Lung (tissue), 12 donors: ENCODE measurements around the gene C19orf12. TPM values are rescaled to one million over a fixed set of nuclear protein-coding genes. Genes with fewer than 3 reads are reported as not detected.

Source experiments
- ATAC-seq: fragments of 200-7000 bp; cut with Tn5 transposase; one replicate; pipeline ENCODE4 v1.9.1; 2020; ENCODE audit warnings: moderate number of reproducible peaks; ENCODE audit not compliant: insufficient read depth, low FRiP score
- DNase-seq, 3 donors: peaks; one replicate each; pipeline ENCODE4 v3.0.0-alpha.2; 2013 to 2017
- H3K27ac ChIP-seq, 2 donors: one replicate each; pipeline ENCODE4 v1.5.1; 2013; ENCODE audit warnings: mild to moderate bottlenecking in 2 of 2, moderate library complexity in 2 of 2, control low read depth in 1 of 2, inconsistent platforms in 1 of 2, low read depth in 1 of 2, low read length in 1 of 2
- H3K27me3 ChIP-seq, 3 donors: one replicate each; pipeline ENCODE4 v1.5.1; 2013; ENCODE audit warnings: low read length in 2 of 3; ENCODE audit not compliant: control insufficient read depth in 3 of 3, insufficient read depth in 3 of 3
- H3K36me3 ChIP-seq, 4 donors: one replicate each; pipeline ENCODE4 v1.5.1; 2013; ENCODE audit warnings: low read length in 4 of 4, mild to moderate bottlenecking in 1 of 4, moderate library complexity in 1 of 4; ENCODE audit not compliant: control insufficient read depth in 4 of 4, insufficient read depth in 4 of 4
- H3K4me1 ChIP-seq, 5 donors: one replicate each; pipeline ENCODE4 v1.5.1; 2013; ENCODE audit warnings: low read length in 5 of 5, mild to moderate bottlenecking in 2 of 5, moderate library complexity in 1 of 5; ENCODE audit not compliant: control insufficient read depth in 5 of 5, insufficient read depth in 5 of 5
- H3K4me3 ChIP-seq: one replicate; pipeline ENCODE4 v1.5.1; 2013; ENCODE audit warnings: mild to moderate bottlenecking, control low read depth, moderate library complexity
- H3K9ac ChIP-seq, 2 donors: one replicate each; pipeline ENCODE4 v1.5.1; 2013; ENCODE audit warnings: low read length in 2 of 2, control low read depth in 1 of 2; ENCODE audit not compliant: insufficient read depth in 1 of 2
- H3K9me3 ChIP-seq, 4 donors: one replicate each; pipeline ENCODE4 v1.5.1; 2013; ENCODE audit warnings: low read length in 3 of 4, mild to moderate bottlenecking in 1 of 4, moderate library complexity in 1 of 4; ENCODE audit not compliant: control insufficient read depth in 4 of 4, insufficient read depth in 3 of 4
- WGBS, 2 donors: extraction: QIAGEN DNeasy Blood & Tissue Kit; methylation state at CpG; one replicate each; pipeline ENCODE4 v1.1.7; 2013; 5-methylcytosine and 5-hydroxymethylcytosine counted together
- polyA plus RNA-seq, 2 donors: library from polyadenylated mRNA; stranded (reverse); fragments of 200-250 nt; gene quantifications; one replicate each; pipeline ENCODE4 v1.2.1, GENCODE V29; 2013
- total RNA-seq, 2 donors: library from RNA; depleted of rRNA in 1 of 2; stranded (reverse); fragments of >200 nt in 1 of 2; gene quantifications; one replicate each; pipeline ENCODE4 v1.2.1, GENCODE V29; 2014 to 2021
- TF ChIP-seq, protein P1 (sequence below): IDR thresholded peaks from 2 replicates; pipeline ENCODE4 v1.5.1; 2012; ENCODE audit warnings: mild to moderate bottlenecking; ENCODE audit errors: control extremely low read depth, extremely low read depth
- donor health status: control.
- donor health status: control.
- donor health status: Bipolar disorder and iron deficiency.
- donor health status: healthy.
- donor health status: DM: yes; HTN: yes; CAD: no.

The C19orf12 gene
- total and polyA plus RNA-seq, 4 donors, result 11.4 to 26.0 (median 17.7) TPM

DNA sequence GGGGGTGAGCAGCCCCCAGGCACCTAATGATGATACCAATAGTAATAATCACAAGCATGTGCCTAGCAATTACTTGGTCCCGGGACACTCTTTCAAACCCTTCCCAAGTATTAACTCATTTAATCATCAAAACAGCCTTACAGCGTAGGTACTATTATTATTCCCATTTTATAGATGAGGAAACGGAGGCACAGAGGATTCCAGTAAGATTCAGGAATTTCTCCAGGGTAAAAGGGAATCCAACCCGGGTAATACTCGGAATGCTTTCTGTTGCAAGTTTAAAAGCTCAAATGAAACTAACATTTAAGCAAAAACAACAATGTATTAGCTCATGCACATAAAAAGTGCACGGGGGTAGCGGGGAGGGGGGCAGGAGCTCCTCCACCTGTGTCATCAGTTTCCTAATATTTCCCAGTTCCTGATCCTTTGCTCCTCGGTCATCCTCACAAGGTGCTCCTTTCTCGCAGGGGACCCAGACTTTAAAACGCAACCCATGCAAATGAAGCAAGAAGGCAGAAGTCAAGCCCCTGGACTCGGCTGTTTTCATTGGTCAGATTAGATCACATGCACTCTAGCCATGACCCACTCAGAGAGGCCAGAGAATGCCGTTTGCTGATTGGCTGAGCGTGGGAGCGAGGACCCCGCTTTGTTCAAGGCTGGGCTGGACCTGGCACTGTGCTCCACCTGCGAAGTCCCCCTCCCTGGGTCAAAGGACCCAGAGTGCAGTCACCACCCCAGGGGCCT, 38.3 kb upstream of the C19orf12 start:
- H3K9me3 ChIP-seq, result no peaks in the 10 kb centered on the region
- TF ChIP-seq, protein P1, sequence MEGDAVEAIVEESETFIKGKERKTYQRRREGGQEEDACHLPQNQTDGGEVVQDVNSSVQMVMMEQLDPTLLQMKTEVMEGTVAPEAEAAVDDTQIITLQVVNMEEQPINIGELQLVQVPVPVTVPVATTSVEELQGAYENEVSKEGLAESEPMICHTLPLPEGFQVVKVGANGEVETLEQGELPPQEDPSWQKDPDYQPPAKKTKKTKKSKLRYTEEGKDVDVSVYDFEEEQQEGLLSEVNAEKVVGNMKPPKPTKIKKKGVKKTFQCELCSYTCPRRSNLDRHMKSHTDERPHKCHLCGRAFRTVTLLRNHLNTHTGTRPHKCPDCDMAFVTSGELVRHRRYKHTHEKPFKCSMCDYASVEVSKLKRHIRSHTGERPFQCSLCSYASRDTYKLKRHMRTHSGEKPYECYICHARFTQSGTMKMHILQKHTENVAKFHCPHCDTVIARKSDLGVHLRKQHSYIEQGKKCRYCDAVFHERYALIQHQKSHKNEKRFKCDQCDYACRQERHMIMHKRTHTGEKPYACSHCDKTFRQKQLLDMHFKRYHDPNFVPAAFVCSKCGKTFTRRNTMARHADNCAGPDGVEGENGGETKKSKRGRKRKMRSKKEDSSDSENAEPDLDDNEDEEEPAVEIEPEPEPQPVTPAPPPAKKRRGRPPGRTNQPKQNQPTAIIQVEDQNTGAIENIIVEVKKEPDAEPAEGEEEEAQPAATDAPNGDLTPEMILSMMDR, result no peak
- no peak overlapping the region for H3K9ac ChIP-seq
- DNase-seq, result no peak
- ATAC-seq, result no peak
- no peaks in the 10 kb centered on the region for H3K36me3 ChIP-seq
- H3K4me3 ChIP-seq, result no peak overlapping the region
- no peaks in the 10 kb centered on the region for H3K4me1 ChIP-seq
- WGBS, 2 donors, result 87 to 91% methylated on average over 16 of the region's 16 CpGs
- no peak overlapping the region for H3K27ac ChIP-seq
- H3K27me3 ChIP-seq, result no peaks in the 10 kb centered on the region

DNA sequence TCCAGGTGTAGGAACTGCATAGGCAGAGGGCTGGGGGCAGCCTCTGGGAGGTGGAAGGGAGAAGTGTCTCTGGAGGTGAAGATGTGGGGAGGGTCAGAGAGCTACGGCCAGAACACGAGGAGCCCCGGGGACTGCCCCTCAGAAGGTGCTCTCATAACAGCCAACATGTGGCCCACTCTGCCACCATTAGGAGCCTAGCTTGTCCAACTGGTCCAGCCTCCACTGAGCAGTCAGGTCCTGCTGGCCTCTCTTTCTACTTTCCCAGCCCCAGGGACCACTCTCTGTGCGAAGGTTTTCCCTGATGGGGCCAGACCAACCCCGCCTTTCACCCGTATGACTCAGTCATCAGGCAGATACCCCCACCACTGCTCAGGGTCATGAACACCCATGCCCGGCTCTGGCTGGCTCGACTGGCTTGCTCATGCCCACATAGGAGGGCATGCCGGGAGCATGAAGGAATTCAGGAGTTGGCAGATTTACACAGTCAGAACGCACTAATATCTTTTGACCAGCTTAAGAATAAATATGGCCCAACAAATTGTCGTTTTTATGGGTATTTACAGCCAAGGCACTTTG, 37.5 kb upstream of the C19orf12 start:
- ATAC-seq, result no peak
- H3K36me3 ChIP-seq, result no peaks in the 10 kb centered on the region

DNA sequence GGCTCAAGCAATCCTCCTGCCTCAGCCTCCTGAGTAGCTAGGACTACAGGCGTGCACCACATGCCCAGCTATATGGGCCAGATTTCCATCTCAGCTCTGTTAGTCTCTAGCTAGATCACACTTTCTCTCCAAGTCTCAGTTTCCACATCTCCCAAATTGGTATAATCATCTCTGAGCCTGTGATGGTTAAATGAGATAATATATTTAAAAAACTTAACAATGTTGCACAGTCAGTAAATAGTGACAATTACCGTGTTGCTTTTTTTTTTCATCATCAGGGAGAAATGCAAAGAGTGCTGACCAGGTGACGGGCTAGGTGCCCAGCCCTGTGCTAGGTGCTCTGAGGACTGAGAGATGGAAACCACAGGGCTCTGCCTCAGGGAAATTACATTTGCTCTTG, 36.9 kb upstream of the C19orf12 start:
- no peaks in the 10 kb centered on the region for H3K36me3 ChIP-seq
- no peaks in the 10 kb centered on the region for H3K4me1 ChIP-seq
- H3K4me3 ChIP-seq, result no peak overlapping the region
- TF ChIP-seq, protein P1, result no peak
- DNase-seq (no peak), ATAC-seq (no peak)
- 88 to 97% methylated on average over 3 of the region's 3 CpGs for WGBS, 2 donors
- no peaks in the 10 kb centered on the region for H3K9me3 ChIP-seq
- no peak overlapping the region for H3K27ac ChIP-seq
- no peak overlapping the region for H3K9ac ChIP-seq
- no peaks in the 10 kb centered on the region for H3K27me3 ChIP-seq

More for the DNA sequence above, 37.5 kb upstream of the C19orf12 start:
- H3K4me1 ChIP-seq, result no peaks in the 10 kb centered on the region
- no peak for DNase-seq
- H3K4me3 ChIP-seq, result no peak overlapping the region
- H3K27ac ChIP-seq, result no peak overlapping the region
- H3K27me3 ChIP-seq, result no peaks in the 10 kb centered on the region
- H3K9me3 ChIP-seq, result no peaks in the 10 kb centered on the region
- WGBS, 2 donors, result 70 to 91% methylated on average over 11 of the region's 11 CpGs
- H3K9ac ChIP-seq, result no peak overlapping the region
- TF ChIP-seq, protein P1, result no peak
